Measurements from ENCODE around the gene BANK1.

Gene BANK1

DNA sequence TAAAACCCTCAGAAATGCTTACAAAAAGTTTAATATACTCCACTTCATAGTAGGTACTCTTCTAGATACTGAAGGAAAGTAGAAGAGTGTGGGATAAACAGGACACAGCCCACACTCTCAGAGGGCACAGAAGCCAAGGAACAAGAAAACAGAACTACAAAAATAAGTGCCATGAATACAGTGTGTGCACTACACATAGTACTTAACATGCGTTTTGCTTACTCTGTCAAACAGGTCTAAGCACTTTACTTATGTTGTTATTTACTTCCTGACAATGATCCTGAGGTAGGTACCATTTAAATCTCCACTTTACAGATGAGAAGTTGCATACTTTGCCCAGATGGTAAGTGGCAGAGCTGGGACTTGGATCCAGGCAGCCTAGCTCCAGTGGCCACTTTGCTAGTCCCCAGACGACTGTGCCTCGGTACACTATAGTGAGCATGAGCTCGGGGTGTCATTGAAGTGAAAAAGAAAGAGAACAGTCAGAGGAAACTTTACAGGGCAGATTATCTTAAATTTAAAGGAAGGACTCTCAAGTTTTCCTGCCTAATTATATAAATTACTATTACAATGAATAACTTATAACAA, 120.3 kb downstream of the BANK1 start:
- no peak for DNase-seq

- no peak for DNase-seq
These were observed 121.1 kb downstream of the BANK1 start for GRCh38 chr4:101911616-101912015.

GRCh38 chr4:101914761-101915160, 124.2 kb downstream of the BANK1 start:
- no peak for DNase-seq

GRCh38 chr4:101919373-101919977, 128.9 kb downstream of the BANK1 start:
- no peak for DNase-seq

DNA sequence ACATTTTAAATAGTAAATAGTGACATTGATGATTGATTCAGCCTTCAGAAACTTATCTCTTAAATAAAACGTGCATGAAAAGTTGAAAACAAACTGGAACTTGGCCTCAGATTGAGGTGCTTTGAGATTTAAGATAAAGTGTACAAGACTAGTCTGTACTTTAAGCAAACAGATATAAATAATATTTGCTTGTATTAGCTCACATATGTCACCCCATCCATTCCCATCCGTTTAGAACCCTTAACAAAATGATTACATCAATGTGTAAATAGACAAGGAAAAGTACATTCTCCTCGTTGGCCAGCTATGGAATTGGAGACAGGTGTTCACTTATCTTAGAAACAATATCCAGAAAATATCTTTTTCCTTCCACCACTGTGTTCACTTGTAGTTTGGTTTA, 130.8 kb downstream of the BANK1 start:
- no peak for DNase-seq

DNA sequence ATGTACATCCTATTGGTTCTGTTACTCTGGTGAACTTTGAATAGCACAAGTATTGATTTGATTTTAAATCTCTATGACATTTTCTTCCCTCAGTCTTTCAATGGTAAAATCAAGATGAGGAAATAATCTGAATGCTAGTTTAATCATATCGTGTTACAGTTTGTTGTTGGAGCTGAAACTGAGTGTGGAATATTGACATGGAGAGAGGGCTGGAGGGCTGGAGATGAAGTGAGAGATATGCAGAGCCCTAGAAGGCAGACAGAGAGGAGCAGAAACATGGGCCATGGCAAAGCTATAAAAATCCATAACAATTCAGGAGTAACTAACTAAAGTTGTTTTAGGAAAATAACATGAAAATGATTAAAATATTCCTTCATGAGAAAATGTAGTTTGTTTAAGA, 141.1 kb downstream of the BANK1 start:
- DNase-seq = no peak

GRCh38 chr4:101933855-101934254, 143.3 kb downstream of the BANK1 start:
- no peak for DNase-seq

GRCh38 chr4:101938836-101939235, 148.3 kb downstream of the BANK1 start:
- DNase-seq = no peak

- no peak for DNase-seq
These were observed 151.4 kb downstream of the BANK1 start for GRCh38 chr4:101941816-101942358.

- no peak for DNase-seq
These were observed 152.4 kb downstream of the BANK1 start for GRCh38 chr4:101942891-101943290.

- no peak for DNase-seq
These were observed 154.1 kb downstream of the BANK1 start for GRCh38 chr4:101944649-101945048.

GRCh38 chr4:101948055-101948454, 157.5 kb downstream of the BANK1 start:
- no peak for DNase-seq

DNA sequence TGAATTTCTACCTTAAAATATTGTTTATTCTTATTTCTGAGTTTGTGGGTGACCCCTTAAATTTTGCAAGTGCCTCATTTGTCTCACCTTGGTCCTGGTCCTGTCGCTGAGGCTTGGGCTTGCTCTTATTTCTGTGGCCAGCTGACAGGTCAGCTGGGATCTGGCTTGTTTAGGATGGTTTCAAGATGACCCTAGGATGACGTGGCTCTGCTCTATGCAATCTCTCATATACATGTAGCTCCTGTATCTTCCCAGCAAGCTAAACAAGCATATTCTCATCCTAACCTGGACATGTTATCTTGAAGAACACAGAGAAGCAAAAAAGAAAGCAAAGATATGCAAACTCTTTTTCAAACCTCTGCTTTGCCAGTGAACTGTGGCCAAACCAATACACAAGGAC, 158.4 kb downstream of the BANK1 start:
- no peak for DNase-seq

DNA sequence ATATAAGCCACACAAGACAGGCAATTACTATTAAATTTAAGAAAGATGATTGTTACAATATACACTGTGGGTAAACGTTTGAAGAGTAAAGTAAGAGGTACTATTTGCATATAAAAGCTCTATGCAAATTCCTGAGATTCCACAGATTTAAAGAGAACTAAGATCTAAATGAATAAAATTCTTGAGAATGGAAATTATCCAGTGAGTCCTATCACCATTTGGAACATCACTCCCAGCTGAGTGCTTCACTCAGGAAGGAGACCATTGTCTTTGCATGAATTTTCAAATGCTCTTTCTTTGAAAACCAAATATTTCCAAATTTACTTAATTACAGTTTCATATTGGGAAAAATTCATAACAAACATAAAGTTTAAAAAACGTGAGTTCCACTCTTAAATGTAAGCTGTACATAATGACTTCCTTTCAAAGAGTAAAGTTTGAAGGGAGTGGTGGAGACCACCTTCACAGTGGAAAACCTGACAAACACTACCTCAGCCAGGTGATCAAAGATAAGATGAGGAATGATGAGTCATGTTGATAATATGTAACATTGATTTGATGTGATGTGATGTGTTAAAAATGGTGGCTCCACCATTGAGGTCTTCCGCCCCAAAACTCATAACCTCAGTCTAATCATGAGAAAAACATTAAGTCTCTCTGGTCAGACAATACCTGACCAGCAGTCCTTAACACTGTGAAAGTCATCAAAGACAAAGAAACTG, 159.9 kb downstream of the BANK1 start:
- DNase-seq = no peak

- no peak for DNase-seq
These were observed 162.5 kb downstream of the BANK1 start for GRCh38 chr4:101952985-101953384.

- no peak for DNase-seq
These were observed 163.4 kb downstream of the BANK1 start for GRCh38 chr4:101953949-101954348.

DNA sequence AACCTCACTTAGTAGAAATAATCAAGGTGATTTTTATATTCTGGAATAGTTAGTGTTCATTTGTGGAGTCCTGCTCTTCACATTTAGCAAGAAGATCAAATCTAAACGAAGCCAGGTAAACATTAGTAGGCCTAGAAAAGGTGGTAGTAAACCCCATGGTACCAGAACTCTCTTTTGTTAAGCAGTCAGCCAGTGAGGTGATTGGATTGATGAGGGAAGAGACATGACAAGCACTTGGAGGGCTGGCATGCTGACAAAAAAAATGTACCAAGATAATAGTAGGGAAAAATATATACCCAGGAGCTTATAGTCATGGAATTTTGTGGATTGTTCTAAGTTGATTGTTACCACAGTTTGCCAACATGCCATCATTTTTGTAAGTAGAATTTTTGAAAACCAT, 163.8 kb downstream of the BANK1 start:
- DNase-seq = no peak

- no peak for DNase-seq
These were observed 164.6 kb downstream of the BANK1 start for GRCh38 chr4:101954975-101955678.

DNA sequence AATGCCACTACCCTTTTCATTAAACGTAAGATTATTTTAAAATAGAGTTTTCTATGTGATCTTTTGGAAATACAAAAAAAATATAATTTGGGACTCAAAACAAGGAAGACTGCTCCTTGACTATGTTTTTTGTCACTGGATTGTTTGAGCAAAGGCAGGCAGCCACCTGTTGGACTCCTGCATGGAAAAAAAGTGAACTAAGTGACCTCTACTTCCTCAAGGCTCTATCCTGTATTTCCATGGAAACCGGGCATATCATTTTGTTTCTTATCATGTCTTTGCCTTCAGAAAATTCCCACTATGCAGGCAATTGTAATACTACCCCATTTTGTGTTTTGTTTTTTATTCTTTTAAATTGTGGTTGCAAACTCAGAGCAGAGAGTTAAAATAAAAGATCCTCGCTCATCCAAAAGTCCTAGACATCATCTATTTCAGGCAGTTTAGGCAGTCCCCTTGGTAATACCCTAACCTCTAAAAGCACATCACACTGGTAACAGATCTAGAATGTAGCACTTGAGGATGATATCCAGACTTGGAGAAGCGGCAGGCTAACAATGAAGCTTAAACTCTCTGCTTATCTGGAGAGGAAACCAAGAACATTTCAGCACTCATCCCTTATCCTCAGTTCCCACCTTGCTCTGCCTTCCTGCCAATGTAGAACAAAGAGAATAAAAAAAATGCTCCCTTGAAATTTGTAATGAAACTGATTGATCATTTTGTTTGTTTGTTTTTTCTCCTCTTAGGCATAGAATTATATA, 165.7 kb downstream of the BANK1 start:
- no peak for DNase-seq

GRCh38 chr4:101958547-101958946, 168.0 kb downstream of the BANK1 start:
- no peak for DNase-seq

DNA sequence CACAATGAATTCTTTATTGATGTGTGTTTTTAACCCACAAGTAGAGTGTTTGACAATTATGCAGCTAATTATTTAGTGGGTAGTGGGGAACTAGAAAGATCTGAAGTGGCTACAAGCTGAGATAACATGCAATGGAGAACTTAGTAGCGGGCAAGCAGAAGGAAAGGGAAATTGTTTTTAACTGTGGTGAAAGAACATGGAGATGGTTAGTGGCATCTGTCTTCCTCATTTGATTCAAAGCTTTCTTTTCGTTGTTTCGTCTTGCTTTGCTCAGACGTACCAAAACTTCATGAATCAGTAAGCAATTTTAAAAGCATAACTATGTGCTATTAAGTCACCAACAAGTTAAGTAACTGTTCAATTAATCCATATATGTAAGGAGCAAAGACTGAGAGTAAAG, 169.9 kb downstream of the BANK1 start:
- DNase-seq = no peak

DNA sequence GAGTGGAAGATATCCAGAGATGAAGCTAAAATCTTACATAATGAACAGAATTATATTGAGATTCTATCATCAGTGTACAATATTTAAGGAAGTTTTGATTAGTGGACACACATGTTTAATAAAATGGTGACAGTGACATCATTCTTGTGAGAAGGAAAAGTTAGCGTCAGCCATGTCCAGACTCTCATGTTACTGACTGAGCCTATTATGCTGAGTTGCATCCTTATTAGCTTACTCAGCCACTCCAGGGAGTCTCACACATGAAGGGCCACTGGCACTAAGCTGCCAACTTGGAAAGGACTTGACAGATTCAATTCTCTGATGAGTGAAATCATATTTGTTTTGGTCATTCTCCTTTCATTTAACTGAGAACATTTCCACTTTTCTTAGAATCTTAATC, 170.6 kb downstream of the BANK1 start:
- DNase-seq = no peak

All from CD4-positive, alpha-beta T cell treated with Interleukin-4 for 4 hours (primary cell).